NCI-H226 (cell line): ENCODE data around the gene PIK3CB.
A peak's percentile ranks its signal among the peaks of the same experiment; 100 is the strongest.
"Not testable (repeated sequence)": the region's sequence is repeated elsewhere in the genome, so short reads cannot be mapped to it uniquely, and the experiment has no call there.

Experiments
- DNase-seq: peaks from one replicate; pipeline ENCODE4 v3.0.0-alpha.2; 2015

Gene PIK3CB

DNA sequence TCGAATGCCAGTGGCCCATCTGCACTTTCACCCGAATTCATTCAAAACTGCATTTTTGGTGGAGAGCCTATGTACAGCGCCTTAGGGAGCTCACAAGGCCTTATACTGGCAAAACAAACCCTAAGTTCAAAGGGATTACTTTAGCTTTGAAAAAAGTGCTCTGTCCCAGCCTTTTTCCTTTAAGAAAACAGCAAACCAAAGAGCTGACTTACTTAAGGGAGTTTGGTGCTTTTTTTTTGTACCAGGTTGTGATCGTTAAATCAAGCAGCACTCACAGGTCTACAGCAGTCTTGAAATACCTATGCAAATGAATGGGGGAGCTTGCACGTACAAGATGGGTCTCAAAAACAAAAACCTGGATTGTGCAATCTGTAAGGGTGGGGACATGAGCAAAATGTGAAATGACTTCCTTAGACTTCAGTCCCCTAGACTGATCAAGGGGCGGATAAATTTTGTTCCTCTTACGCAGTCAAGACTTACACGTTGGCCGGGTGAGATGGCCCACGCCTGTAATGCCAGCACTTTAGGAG lies 11.6 kb upstream of the PIK3CB start:
- DNase-seq, result no peak

DNA sequence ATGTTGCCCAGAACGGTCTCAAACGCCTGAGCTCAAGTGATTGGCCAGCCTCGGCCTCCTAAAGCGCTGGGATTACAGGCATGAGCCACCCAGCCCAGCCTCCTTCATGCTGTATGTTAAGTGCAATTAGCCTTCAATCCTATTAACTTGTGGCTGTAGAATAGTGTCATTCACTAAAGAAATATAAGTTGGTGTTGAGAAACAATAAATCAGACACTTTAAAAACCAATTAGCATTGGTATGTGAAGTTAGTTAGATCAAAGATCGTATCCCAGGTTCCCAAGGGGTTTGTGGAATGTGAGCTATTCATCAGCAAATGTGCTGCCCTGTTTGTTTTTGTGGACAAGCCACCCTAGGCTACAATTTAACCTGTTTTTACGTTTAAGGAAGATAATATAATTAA lies 11.0 kb upstream of the PIK3CB start:
- no peak for DNase-seq

DNA sequence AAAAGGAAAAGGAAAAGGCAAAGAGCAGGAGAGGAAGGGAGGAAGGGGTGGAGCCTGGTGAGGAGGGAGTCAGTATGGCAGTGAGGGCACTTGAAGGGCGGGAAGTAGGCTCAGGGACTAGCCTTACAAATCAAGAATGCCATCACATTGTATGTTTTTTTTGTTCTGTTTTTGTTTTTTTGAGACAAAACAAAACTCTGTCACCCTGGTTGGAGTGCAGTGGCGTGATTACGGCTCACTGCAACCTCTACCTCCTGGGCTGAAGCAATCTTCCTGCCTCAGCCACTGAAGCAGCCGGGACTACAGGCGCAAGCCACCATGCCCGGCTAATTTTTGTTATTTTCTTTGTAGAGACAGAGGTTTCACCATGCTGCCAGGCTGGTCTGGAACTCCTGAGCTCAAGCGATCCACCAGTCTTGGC lies 10.5 kb upstream of the PIK3CB start:
- DNase-seq, result no peak

DNA sequence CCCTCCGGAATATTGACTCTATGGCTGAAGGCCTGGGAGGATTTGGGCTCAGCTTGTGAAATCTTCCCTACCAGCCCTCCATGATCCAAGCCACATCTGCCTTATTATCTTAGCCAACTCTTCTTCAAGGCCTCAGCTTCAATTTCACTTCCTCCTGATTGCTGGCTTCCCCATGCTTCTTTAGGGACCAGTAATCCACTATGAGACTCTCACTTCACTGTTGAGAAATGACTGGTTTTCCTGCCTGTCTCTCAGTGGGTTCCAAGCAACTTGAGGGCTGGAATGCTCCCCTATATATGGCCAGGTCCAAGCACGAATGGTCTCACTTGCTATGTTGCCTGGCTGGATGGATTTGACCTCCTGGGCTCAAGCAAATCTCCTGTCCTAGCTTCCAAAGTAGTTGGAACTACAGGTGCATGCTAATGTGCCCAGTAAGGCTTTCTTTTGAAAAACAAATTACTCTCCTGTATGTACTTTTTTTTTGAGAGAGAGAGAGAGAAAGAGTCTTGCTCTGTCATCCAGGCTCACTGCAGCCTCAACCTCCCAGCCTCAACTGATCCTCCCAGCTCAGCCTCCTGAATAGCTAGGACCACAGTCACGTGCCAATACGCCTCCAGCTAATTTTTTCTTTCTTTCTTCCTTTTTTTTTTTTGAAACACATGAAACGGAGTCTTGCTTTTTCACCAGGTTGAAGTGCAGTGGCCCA lies 7.9 kb upstream of the PIK3CB start:
- no peak for DNase-seq

DNA sequence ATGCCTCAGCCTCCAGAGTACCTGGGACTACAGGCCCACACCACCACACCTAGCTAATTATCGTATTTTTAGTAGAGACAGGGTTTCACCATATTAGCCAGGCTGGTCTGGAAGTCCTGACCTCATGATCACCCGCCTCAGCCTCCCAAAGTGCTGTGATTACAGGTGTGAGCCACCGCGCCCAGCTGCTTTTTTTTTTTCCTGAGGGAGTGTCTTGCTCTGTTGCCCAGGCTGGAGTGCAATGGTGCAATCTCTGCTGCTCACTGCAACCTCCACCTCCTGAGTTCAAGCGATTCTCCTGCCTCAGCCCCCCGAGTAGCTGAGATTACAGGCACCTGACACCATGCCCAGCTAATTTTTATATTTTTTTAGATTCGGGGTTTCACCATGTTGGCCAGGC lies 3.7 kb upstream of the PIK3CB start:
- not testable (repeated sequence) for DNase-seq

DNA sequence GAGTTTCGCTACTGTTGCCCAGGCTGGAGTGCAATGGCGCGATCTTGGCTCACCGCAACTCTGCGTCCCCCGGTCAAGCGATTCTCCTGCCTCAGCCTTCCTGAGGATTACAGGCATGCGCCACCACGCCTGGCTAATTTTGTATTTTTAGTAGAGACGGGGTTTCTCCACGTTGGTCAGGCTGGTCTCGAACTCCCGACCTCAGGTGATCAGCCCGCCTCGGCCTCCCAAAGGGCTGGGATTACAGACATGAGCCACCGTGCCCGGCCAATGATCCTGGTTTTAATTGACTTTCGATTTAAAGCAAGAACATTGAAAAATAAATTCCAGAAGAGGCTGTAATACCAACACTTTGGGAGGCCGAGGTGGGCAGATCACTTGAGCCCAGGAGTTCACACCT lies 1.1 kb upstream of the PIK3CB start:
- not testable (repeated sequence) for DNase-seq

DNA sequence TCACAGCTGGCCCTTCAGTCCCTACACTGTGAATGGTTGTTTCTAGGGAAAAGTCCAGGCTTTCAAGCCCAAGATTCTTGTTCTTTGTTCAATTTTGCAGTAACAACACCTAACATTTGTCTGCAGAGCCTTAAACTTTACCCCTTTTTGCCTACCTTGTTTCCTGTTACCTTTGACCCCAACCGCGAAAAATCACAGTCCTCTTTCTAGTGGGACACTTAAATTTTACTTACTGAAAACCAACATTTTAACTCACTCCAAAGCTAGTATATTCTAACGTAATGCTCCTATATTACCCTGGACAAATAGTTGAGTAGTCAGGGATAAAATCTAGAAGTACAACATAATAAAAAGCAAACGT lies 649 bp upstream of the PIK3CB start:
- no peak for DNase-seq

DNA sequence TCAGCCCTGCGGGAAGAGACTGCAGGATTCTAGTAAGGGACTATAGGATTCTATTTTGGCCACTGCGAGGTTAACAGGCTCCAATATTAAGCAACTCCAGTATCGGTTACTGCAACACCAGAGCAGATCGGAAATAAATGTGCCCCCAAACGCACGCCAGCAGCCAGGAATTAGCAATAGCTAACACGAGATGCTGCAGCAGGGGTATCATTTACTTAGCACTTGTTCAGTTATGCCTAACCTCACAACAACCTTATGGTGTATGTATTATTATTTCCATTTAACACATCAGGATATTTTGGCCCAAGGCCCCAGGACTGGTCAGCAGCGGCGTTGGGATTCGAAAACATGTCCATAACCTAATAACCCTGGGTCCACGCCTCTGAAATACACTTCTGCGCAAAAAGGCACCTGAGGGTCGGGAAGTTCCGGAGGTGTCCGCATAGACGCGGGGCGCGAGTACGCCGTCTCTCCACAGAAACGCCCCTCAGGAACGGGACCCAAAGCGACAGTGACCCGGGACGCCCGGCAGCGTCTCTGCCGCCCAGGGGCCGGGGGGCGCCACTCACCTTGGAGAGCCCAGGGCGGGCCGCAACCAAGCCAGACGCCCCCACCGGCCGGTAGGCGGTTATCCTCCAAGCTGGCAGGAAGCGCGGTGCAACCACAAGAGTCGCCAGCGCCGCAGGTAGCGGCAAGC lies 681 bp downstream of the PIK3CB start:
- peak; percentile 59 for DNase-seq

DNA sequence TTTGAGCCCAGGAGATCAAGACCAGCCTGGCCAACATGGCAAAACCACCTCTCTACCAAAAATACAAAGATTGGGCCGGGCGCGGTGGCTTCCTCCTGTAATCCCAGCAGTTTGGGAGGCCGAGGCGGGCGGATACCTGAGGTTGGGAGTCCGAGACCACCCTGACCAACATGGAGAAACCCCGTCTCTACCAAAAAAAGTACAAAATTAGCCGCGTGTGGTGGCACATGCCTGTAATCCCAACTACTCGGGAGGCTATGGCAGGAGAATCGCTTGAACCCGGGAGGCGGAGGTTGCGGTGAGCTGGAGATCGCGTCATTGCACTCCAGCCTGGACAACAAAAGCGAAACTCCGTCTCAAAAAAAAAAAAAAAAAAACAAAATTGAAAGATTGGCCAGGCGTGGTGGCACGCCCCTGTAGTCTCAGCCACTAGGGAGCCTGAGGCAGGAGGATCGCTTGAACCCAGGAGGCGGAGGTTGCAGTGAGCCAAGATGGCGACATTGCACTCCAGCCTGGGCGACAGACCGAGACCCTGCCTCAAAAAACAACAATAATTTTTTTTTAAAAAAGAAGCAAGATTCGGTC lies 2.2 kb downstream of the PIK3CB start:
- not testable (repeated sequence) for DNase-seq

DNA sequence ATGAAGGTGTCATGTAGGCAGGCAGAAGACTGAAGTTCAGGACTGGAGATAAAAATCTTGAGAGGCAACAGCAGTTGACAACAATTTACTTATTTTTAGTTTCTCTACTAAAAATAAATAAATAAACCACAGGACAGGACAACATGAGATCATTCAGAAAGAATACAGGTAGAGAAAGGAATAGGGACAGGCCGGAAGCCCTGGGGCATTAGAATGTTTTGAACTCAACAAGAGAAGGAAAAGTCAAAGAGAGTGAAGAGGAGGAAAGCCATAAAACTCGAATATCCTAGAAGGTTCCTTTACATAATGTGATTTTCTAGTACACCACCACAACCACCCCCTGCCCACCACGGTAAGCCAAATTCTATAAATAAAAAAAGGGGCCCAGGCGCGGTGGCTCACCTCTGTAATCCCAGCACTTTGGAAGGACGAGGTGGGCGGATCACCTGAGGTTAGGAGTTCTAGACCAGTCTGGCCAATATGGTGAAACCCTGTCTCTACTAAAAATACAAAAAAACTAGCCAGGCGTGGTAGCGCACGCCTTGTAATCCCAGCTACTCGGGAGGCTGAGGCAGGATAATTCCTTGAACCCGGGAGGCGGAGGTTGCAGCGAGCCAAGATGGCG lies 4.7 kb downstream of the PIK3CB start:
- DNase-seq, result no peak

DNA sequence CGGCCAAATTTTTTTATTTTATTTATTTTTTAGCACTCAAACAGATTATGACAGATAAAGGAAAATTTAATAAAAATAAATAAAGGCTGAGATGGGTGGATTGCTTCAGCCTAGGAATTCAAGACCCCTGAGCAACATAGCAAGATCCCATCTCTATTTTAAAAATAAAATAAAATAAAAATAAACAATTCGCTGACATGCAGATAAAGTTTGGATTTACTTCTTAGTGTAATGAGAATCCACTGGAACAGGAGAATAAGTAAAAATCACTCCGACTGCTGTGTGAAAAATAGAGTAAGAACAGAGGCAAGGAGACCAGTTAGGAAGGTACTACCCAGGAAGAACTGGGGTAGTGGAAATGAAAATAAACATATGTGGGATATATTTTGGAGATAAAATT lies 5.6 kb downstream of the PIK3CB start:
- DNase-seq, result no peak

DNA sequence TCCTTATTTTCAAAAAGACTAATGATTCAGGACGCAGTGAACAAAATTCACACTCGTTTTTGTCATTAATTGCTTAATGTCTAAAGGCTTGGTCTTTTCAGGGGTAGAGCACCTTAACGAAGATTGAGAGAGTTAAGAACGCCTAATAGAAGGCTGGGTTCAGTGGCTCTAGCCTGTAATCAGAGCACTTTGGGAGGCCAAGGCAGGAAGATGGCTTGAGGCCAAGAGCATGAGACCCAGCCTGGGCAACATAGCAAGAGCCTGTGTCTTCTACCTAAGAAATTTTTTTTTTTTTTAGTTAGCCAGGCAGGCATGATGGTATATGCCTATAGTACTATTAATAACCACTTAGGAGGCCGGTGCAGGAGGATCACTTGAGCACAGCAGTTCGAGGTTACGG lies 7.5 kb downstream of the PIK3CB start:
- no peak for DNase-seq

DNA sequence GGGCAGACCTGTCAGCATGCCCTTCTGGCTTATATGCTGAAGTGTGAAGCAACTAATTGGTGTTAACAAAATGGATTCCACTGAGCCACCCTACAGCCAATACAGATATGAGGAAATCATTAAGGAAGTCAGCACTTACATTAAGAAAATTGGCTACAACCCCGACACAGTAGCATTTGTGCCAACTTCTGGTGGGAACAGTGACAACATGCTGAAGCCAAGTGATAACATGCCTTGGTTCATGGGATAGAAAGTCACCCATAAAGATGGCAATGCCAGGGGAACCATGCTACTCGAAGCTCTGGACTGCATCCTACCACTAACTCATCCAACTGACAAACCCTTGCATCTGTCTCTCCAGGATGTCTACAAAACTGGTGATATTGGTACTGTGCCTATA lies 9.4 kb downstream of the PIK3CB start:
- no peak for DNase-seq

DNA sequence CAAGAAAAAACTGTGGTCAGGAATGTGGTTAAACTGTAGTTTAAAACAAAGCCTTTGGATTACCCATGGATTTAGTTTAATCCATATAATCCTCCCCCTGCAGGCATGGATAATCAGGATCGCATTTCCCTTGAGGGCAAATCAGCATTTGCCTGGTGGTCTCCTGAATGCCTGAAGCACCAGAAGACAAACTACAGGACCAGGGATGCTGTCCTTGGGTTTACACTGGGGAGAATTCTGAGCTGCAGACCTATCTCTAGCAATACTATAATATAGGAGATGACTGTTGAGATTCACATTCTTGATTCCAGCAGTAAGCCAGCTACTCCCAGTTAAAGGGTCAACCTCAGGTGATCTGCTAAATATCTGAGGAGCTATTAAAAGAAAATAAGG lies 10.6 kb downstream of the PIK3CB start:
- DNase-seq, result peak; percentile 21

DNA sequence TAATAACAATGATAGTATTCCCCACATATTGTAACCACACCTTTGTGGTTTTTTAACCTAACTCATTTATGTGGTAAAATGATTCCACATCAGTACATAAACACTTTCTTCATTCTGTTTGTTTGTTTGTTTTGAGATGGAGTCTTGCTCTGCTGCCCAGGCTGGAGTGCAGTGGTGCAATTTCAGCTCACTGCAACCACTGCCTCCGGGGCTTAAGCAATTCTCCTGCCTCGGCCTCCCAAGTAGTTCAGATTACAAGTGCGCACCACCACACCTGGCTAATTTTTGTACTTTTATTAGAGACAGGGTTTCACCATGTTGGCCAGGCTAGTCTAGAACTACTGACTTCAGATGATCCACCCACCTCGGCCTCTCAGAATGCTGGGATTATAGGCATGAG lies 14.3 kb downstream of the PIK3CB start:
- not testable (repeated sequence) for DNase-seq

DNA sequence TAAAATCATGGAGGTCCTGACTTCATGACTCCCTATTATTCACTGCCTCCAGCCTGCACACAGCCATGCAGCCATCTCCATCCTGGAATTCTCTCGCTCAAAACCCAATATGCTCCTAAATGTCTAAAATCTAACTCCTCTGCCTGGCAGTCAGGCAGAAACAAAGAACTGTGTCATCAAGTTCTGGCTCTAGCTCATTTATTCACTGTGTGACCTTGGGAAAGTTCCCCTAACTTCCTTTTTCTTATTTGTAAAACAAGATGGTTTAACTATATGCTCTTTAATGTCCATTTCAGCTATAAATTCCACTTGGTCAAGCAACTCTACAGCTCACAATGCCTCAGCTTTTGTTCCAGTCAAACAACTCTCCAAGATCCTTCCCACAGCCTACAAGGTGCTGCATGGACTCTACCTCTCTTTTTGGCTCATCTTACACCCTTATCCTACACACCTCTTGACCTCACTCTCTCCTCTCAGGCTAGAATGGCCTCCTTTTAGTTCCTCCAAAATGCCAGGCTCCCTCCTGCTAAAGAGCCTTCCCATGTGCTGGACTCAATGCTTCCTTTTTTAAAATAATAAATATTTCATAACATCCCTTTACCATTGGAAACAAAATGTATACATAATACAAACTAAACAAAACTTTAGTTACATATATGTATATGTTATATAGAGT lies 16.4 kb downstream of the PIK3CB start:
- no peak for DNase-seq

DNA sequence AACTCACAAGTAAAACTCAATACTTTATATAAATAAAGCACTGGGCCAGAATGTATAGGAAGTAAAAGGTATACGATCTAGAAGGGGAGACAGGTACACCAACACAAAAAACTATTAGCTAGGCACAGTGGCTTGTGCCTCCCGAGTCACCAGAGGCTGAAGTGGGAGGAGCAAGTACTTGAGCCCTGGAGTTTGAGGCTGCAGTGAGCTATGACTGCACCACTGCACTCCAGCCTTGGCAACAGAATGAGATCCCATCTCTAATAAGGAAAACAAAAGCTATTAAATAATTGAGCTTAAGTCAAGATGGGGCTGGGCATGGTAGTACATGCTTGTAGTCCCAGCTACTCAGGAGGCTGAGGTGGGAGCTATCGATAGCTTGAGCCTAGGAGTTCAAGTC lies 17.0 kb downstream of the PIK3CB start:
- DNase-seq, result no peak

DNA sequence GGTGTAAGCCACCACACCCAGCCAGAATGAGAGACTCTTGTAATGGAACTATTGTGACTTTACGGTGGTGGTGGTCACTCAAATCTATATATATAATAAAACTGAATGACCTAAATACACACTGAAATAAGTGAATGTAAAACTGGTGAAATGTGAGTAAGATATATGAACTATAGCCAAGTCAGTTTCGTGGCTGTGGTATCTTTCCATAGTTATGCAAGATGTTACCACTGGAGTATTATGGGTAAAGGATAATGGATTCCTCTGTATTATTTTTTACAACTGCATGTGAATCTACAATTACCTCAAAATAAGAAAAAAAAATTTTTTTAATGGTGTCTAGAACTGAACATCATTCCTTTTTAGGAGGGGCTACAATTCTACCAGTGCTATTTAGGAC lies 21.9 kb downstream of the PIK3CB start:
- DNase-seq, result peak; percentile 26

DNA sequence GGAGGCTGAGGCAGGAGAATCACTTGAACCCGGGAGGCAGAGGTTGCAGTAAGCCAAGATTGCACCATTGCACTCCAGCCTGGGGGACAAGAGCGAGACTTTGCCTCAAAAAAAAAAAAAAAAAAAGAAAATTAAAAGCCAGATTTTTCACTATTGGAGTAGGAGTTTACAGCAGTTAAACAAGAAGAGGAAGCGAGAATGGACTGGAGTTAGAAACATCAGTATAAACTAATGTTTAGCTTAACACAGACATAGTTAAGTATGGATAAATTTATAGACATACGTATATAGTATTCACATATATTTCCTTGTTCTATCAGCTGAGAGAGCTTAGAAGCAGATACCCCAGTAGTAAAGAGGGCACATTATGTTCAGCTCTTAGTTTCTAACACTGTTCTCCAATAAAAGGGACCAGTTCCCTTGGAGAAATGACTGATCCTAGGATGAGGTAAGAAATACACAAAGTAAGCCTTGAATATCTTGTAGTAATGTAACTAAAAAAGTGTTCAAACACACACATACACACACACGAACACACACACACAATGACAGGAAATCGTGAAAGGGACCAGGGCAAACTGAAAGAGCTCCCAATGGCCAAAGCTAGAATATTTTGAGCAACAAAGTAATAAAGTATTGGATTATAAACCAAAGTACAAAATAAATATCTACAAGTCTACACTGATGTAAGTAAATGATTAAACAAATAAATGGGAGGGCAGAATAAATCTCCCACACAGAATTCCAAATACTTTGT lies 25.1 kb downstream of the PIK3CB start:
- no peak for DNase-seq

DNA sequence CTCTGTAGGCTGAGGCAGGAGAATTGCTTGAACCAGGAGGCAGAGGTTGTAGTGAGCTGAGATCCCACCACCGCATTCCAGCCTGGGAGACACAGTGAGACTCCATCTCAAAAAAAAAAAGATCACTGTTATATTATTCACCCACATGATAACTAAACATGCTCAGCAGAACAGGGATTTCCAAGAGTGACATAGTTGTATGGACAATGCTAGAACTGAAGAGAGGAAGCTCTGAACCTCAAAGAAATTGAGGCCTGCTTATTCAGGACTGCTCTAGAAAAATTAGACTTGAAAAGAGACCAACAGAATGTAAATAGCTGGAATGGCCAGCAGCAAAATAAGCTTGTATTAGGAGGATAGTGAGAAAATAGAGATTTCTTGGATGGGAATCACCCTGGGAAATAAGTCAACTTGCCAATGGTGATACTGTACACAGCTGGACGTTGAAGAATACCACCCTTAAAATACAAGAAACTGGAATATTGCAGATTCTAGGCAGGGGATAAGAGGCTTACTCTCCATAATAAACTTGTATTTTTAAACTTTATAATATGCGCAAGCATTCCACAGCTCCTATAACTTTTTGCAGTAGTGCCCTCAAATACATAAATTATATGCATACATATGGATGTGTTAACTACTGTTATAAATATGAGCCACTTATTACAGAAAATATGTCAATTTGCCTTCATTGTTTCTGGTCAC lies 28.2 kb downstream of the PIK3CB start:
- DNase-seq, result no peak

DNA sequence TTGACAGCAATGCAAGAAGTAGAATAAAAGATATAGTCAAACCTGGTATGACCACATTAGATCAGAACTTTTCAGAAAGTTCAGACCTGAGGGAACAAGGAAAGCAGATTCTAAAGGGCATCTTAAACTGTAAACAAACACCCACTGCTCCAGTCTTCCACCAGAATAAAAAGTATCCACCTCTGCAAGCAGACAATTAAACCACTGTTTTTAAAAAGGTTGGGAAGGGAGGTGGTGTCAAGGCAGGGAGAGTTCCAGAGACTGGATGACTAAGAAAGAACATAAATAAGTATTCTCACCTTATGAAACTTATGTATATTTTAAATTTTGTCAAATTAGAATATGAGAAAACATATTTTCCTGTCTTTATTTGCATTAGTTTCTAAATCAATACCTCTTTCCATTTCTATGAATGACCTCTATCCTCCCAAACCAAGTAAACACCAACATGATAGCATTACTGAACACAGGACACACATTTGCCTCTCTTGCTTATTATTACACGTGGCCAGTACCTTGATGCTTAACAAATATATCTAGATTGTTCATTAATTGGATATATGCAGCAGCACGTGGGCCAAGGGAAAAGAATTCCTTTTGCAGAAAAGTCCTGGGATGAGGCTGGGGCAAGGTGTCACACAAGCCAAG lies 31.6 kb downstream of the PIK3CB start:
- DNase-seq, result no peak
